ENCODE measurements around the gene KDM6A.
"Not testable (repeated sequence)": the region's sequence is repeated elsewhere in the genome, so short reads cannot be mapped to it uniquely, and the experiment has no call there.

- not testable (repeated sequence) for TF ChIP-seq POLR2AphosphoS5 (IDR thresholded peaks at IDR 0.05; ENCODE audit: low read depth, low read length); YY1 (IDR thresholded peaks at IDR 0.05; ENCODE audit: extremely low read depth, insufficient replicate concordance, low read depth, low read length); ZFX (IDR thresholded peaks at IDR 0.05); SIN3A (IDR thresholded peaks at IDR 0.05; ENCODE audit: low read depth)
- TF ChIP-seq, protein P1, sequence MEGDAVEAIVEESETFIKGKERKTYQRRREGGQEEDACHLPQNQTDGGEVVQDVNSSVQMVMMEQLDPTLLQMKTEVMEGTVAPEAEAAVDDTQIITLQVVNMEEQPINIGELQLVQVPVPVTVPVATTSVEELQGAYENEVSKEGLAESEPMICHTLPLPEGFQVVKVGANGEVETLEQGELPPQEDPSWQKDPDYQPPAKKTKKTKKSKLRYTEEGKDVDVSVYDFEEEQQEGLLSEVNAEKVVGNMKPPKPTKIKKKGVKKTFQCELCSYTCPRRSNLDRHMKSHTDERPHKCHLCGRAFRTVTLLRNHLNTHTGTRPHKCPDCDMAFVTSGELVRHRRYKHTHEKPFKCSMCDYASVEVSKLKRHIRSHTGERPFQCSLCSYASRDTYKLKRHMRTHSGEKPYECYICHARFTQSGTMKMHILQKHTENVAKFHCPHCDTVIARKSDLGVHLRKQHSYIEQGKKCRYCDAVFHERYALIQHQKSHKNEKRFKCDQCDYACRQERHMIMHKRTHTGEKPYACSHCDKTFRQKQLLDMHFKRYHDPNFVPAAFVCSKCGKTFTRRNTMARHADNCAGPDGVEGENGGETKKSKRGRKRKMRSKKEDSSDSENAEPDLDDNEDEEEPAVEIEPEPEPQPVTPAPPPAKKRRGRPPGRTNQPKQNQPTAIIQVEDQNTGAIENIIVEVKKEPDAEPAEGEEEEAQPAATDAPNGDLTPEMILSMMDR (IDR thresholded peaks at IDR 0.05 in 2 of 3, conservative IDR thresholded peaks at IDR 0.05 in 1 of 3; ENCODE audit: borderline replicate concordance in 1 of 3, insufficient read depth in 1 of 3, low read depth in 2 of 3, low read length in 2 of 3): not testable (repeated sequence)
- TF ChIP-seq, protein P2, sequence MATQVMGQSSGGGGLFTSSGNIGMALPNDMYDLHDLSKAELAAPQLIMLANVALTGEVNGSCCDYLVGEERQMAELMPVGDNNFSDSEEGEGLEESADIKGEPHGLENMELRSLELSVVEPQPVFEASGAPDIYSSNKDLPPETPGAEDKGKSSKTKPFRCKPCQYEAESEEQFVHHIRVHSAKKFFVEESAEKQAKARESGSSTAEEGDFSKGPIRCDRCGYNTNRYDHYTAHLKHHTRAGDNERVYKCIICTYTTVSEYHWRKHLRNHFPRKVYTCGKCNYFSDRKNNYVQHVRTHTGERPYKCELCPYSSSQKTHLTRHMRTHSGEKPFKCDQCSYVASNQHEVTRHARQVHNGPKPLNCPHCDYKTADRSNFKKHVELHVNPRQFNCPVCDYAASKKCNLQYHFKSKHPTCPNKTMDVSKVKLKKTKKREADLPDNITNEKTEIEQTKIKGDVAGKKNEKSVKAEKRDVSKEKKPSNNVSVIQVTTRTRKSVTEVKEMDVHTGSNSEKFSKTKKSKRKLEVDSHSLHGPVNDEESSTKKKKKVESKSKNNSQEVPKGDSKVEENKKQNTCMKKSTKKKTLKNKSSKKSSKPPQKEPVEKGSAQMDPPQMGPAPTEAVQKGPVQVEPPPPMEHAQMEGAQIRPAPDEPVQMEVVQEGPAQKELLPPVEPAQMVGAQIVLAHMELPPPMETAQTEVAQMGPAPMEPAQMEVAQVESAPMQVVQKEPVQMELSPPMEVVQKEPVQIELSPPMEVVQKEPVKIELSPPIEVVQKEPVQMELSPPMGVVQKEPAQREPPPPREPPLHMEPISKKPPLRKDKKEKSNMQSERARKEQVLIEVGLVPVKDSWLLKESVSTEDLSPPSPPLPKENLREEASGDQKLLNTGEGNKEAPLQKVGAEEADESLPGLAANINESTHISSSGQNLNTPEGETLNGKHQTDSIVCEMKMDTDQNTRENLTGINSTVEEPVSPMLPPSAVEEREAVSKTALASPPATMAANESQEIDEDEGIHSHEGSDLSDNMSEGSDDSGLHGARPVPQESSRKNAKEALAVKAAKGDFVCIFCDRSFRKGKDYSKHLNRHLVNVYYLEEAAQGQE (IDR thresholded peaks at IDR 0.05; ENCODE audit: low read depth): not testable (repeated sequence)
Measured at GRCh38 chrX:44910508-44910907, 37.5 kb downstream of the KDM6A start.

Data from HCT116 (cell line).